HG03520 (cell line): ENCODE measurements around the gene SSTR5.

ENCODE experiments used
- ATAC-seq: cut with Tn5 transposase; IDR thresholded peaks from one replicate; pipeline ENCODE4 v1.9.1; 2021; ENCODE audit warnings: mild to moderate bottlenecking, moderate library complexity; ENCODE audit not compliant: unreplicated experiment

Gene SSTR5

GRCh38 chr16:1053700-1054368 lies 18.7 kb upstream of the SSTR5 start:
- ATAC-seq, result no peak

- no peak for ATAC-seq
Measured at GRCh38 chr16:1054660-1055556, 17.6 kb upstream of the SSTR5 start.

- no peak for ATAC-seq
Measured at GRCh38 chr16:1055557-1055924, 17.0 kb upstream of the SSTR5 start.

- ATAC-seq, result no peak
Measured at GRCh38 chr16:1056196-1056595, 16.4 kb upstream of the SSTR5 start.

- ATAC-seq, result no peak
Measured at GRCh38 chr16:1057252-1057932, 15.2 kb upstream of the SSTR5 start.

GRCh38 chr16:1058216-1058615 lies 14.3 kb upstream of the SSTR5 start:
- ATAC-seq, result no peak

- ATAC-seq, result no peak
Measured at GRCh38 chr16:1059310-1059709, 13.2 kb upstream of the SSTR5 start.

- ATAC-seq, result no peak
Measured at GRCh38 chr16:1060416-1061340, 11.9 kb upstream of the SSTR5 start.

GRCh38 chr16:1061769-1062505 lies 10.6 kb upstream of the SSTR5 start:
- ATAC-seq, result no peak

GRCh38 chr16:1062895-1063294 lies 9.7 kb upstream of the SSTR5 start:
- no peak for ATAC-seq

- no peak for ATAC-seq
Measured at GRCh38 chr16:1063728-1064127, 8.8 kb upstream of the SSTR5 start.

GRCh38 chr16:1065469-1066128 lies 6.9 kb upstream of the SSTR5 start:
- ATAC-seq, result no peak

- no peak for ATAC-seq
Measured at GRCh38 chr16:1066584-1067172, 5.9 kb upstream of the SSTR5 start.

- no peak for ATAC-seq
Measured at GRCh38 chr16:1067629-1068028, 4.9 kb upstream of the SSTR5 start.

GRCh38 chr16:1068451-1068850 lies 4.1 kb upstream of the SSTR5 start:
- no peak for ATAC-seq

GRCh38 chr16:1069154-1069553 lies 3.4 kb upstream of the SSTR5 start:
- no peak for ATAC-seq

- no peak for ATAC-seq
Measured at GRCh38 chr16:1070084-1070863, 2.3 kb upstream of the SSTR5 start.

- no peak for ATAC-seq
Measured at GRCh38 chr16:1070864-1071408, 1.6 kb upstream of the SSTR5 start.
